GM21526 (cell line): ENCODE data around the gene FREY1.

Experiments
- ATAC-seq: cut with Tn5 transposase; IDR thresholded peaks from one replicate; pipeline ENCODE4 v1.9.1; 2021; ENCODE audit warnings: moderate library complexity; ENCODE audit not compliant: unreplicated experiment, low FRiP score

Gene FREY1

GRCh38 chr11:45897556-45897955 lies 9.5 kb downstream of the FREY1 start:
- ATAC-seq, result no peak

- no peak for ATAC-seq
Measured at GRCh38 chr11:45896422-45896984, 10.6 kb downstream of the FREY1 start.

GRCh38 chr11:45895553-45896259 lies 11.4 kb downstream of the FREY1 start:
- ATAC-seq, result no peak

GRCh38 chr11:45894555-45895247 lies 12.4 kb downstream of the FREY1 start:
- ATAC-seq, result no peak

GRCh38 chr11:45892856-45893255 lies 14.2 kb downstream of the FREY1 start:
- no peak for ATAC-seq

- ATAC-seq, result no peak
Measured at GRCh38 chr11:45890886-45891550, 16.1 kb downstream of the FREY1 start.

- ATAC-seq, result no peak
Measured at GRCh38 chr11:45889966-45890365, 17.1 kb downstream of the FREY1 start.

GRCh38 chr11:45889555-45889954 lies 17.5 kb downstream of the FREY1 start:
- no peak for ATAC-seq

- ATAC-seq, result no peak
Measured at GRCh38 chr11:45887587-45887986, 19.5 kb downstream of the FREY1 start.

- ATAC-seq, result no peak
Measured at GRCh38 chr11:45886816-45887520, 20.1 kb downstream of the FREY1 start.

- no peak for ATAC-seq
Measured at GRCh38 chr11:45885921-45886721, 20.9 kb downstream of the FREY1 start.

- ATAC-seq, result no peak
Measured at GRCh38 chr11:45885274-45885920, 21.7 kb downstream of the FREY1 start, which contains the start of gene MAPK8IP1. Gene MAPK8IP1, plus strand, starts transcription at chr11:45885651. Its CDS starts 170 bp downstream, at chr11:45885821.

GRCh38 chr11:45884596-45885185 lies 22.4 kb downstream of the FREY1 start:
- ATAC-seq, result no peak

GRCh38 chr11:45881708-45882368 lies 25.2 kb downstream of the FREY1 start:
- no peak for ATAC-seq

- ATAC-seq, result no peak
Measured at GRCh38 chr11:45880772-45881570, 26.1 kb downstream of the FREY1 start.

- ATAC-seq, result no peak
Measured at GRCh38 chr11:45879803-45880686, 27.0 kb downstream of the FREY1 start.

GRCh38 chr11:45877845-45878244 lies 29.2 kb downstream of the FREY1 start:
- ATAC-seq, result no peak
